ENCODE data around the gene GPX4. TPM values are rescaled to one million over a fixed set of nuclear protein-coding genes. Genes with fewer than 3 reads are reported as not detected.

GPX4 gene
- total RNA-seq, 1 donor from 2014 or later = 289 TPM

DNA sequence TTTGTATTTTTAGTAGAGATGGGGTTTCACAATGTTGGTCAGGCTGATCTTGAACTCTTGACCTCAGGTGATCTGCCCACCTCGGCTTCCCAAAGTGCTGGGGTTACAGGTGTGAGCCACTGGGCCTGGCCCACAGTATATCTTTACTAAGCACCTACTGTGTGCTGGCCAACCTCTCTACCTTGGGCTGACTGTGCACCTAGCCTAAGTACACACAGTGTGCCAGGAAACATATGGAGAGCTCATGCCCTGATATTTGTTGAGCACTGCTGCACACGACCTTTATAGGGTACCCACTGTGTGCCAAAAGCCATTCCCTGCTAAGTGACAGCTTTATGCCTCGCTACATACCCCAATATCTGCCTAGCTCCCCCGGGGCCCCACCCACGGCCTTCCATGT, 43.1 kb upstream of the GPX4 start:
- Histone ChIP-seq H3K4me2 (no peak overlapping the region), H3K9ac (no peak overlapping the region), H2AFZ (replicated peaks) (no peak overlapping the region), H3K27ac (no peak overlapping the region), H3K4me1 (no peaks in the 10 kb centered on the region), H3K79me2 (ENCODE audit: low read depth) (no peaks in the 10 kb centered on the region), H3K27me3 (peaks cover 24% of the 10 kb centered on the region), H4K20me1 (ENCODE audit: low read depth) (no peaks in the 10 kb centered on the region), H3K9me3 (ENCODE audit: low read depth) (peaks cover 7% of the 10 kb centered on the region), H3F3A (ENCODE audit: low read depth) (peaks cover 8% of the 10 kb centered on the region), H3K36me3 (no peaks in the 10 kb centered on the region), H3K4me3 (no peak overlapping the region)
- TF ChIP-seq EZH2phosphoT487 (IDR thresholded peaks at IDR 0.05) (no peak), EZH2 (IDR thresholded peaks at IDR 0.05) (no peak)
- TF ChIP-seq, protein P1, sequence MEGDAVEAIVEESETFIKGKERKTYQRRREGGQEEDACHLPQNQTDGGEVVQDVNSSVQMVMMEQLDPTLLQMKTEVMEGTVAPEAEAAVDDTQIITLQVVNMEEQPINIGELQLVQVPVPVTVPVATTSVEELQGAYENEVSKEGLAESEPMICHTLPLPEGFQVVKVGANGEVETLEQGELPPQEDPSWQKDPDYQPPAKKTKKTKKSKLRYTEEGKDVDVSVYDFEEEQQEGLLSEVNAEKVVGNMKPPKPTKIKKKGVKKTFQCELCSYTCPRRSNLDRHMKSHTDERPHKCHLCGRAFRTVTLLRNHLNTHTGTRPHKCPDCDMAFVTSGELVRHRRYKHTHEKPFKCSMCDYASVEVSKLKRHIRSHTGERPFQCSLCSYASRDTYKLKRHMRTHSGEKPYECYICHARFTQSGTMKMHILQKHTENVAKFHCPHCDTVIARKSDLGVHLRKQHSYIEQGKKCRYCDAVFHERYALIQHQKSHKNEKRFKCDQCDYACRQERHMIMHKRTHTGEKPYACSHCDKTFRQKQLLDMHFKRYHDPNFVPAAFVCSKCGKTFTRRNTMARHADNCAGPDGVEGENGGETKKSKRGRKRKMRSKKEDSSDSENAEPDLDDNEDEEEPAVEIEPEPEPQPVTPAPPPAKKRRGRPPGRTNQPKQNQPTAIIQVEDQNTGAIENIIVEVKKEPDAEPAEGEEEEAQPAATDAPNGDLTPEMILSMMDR (IDR thresholded peaks at IDR 0.05) = no peak
- Mint-ChIP-seq H3K4me3 (no peak overlapping the region), H3K36me3 (peaks cover 2% of the 10 kb centered on the region), H3K4me1 (peaks cover 7% of the 10 kb centered on the region), H3K27me3 (ENCODE audit: insufficient read depth, low read depth) (peaks cover 16% of the 10 kb centered on the region), H3K9me3 (no peaks in the 10 kb centered on the region), H3K27ac (no peak overlapping the region)
- no peak for DNase-seq (ENCODE audit: low spot score)

DNA sequence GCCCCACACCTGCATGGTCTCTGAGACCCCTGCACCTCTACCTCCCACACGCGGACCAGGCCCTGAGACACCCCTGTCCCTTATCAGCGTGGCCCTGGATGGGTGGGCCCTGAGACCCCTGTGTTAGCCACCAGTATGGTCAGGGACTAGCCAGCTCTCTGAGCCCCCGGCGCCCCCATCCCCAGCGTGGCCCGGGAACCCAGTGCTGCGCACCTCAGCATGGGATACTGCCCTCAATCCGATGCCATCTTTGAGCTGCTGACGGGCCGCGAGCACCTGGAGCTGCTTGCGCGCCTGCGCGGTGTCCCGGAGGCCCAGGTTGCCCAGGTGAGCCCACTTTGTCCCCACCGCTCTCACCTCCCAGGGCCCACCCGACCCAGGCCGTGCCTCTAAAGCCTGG, 41.8 kb upstream of the GPX4 start:
- H3K9me3 Mint-ChIP-seq = no peaks in the 10 kb centered on the region
- no peak overlapping the region for H3K9ac ChIP-seq

GRCh38 chr19:1062387-1063029, 41.3 kb upstream of the GPX4 start:
- no peak overlapping the region for H3K4me3 Mint-ChIP-seq
- H3K9me3 Mint-ChIP-seq = no peaks in the 10 kb centered on the region
- H3K9ac ChIP-seq = no peak overlapping the region
- H3K4me1 ChIP-seq = peaks cover 11% of the 10 kb centered on the region
- no peak for DNase-seq (ENCODE audit: low spot score)
- no peak overlapping the region for H2AFZ ChIP-seq (replicated peaks)
- H3K36me3 ChIP-seq = no peaks in the 10 kb centered on the region
- H3K27me3 ChIP-seq = peaks cover 42% of the 10 kb centered on the region
- no peaks in the 10 kb centered on the region for H3K36me3 Mint-ChIP-seq
- no peak for TF ChIP-seq EZH2phosphoT487 (IDR thresholded peaks at IDR 0.05)
- no peak for TF ChIP-seq EZH2 (IDR thresholded peaks at IDR 0.05)
- TF ChIP-seq, protein P1 (IDR thresholded peaks at IDR 0.05) = no peak
- no peak overlapping the region for H3K27ac Mint-ChIP-seq
- H3K9me3 ChIP-seq (ENCODE audit: low read depth) = peaks cover 7% of the 10 kb centered on the region
- H3K4me2 ChIP-seq = no peak overlapping the region
- H3K27ac ChIP-seq = no peak overlapping the region
- H3K27me3 Mint-ChIP-seq (ENCODE audit: insufficient read depth, low read depth) = peaks cover 17% of the 10 kb centered on the region
- H3K79me2 ChIP-seq (ENCODE audit: low read depth) = no peaks in the 10 kb centered on the region
- peaks cover 15% of the 10 kb centered on the region for H4K20me1 ChIP-seq (ENCODE audit: low read depth)
- peaks cover 7% of the 10 kb centered on the region for H3K4me1 Mint-ChIP-seq
- no peak overlapping the region for H3K4me3 ChIP-seq
- peaks cover 19% of the 10 kb centered on the region for H3F3A ChIP-seq (ENCODE audit: low read depth)

More for the DNA sequence above, 41.8 kb upstream of the GPX4 start:
- Mint-ChIP-seq H3K27ac (no peak overlapping the region), H3K4me1 (peaks cover 7% of the 10 kb centered on the region), H3K4me3 (no peak overlapping the region), H3K36me3 (no peaks in the 10 kb centered on the region), H3K27me3 (ENCODE audit: insufficient read depth, low read depth) (peaks cover 18% of the 10 kb centered on the region)
- H3F3A ChIP-seq (ENCODE audit: low read depth) = peaks cover 19% of the 10 kb centered on the region
- H3K27ac ChIP-seq = no peak overlapping the region
- H2AFZ ChIP-seq (replicated peaks) = no peak overlapping the region
- H3K4me2 ChIP-seq = no peak overlapping the region
- H3K9me3 ChIP-seq (ENCODE audit: low read depth) = peaks cover 7% of the 10 kb centered on the region
- no peaks in the 10 kb centered on the region for H3K36me3 ChIP-seq
- no peak overlapping the region for H3K4me3 ChIP-seq
- TF ChIP-seq EZH2 (IDR thresholded peaks at IDR 0.05) (no peak), EZH2phosphoT487 (IDR thresholded peaks at IDR 0.05) (no peak)
- TF ChIP-seq, protein P1 (IDR thresholded peaks at IDR 0.05) = no peak
- H4K20me1 ChIP-seq (ENCODE audit: low read depth) = peaks cover 10% of the 10 kb centered on the region
- DNase-seq (ENCODE audit: low spot score) = no peak
- peaks cover 37% of the 10 kb centered on the region for H3K27me3 ChIP-seq
- no peaks in the 10 kb centered on the region for H3K79me2 ChIP-seq (ENCODE audit: low read depth)
- H3K4me1 ChIP-seq = peaks cover 6% of the 10 kb centered on the region

Measured in neural progenitor cell (in vitro differentiated cells).